ENCODE data around the gene PIP5K1C.

PIP5K1C gene

GRCh38 chr19:3622224-3622623 is 78.0 kb downstream of the PIP5K1C start:
- no peak for DNase-seq

GRCh38 chr19:3621689-3622088 is 78.6 kb downstream of the PIP5K1C start:
- no peak for DNase-seq

GRCh38 chr19:3620817-3621547 is 79.3 kb downstream of the PIP5K1C start:
- DNase-seq = no peak

GRCh38 chr19:3620145-3620816 is 80.0 kb downstream of the PIP5K1C start:
- no peak for DNase-seq

- DNase-seq = no peak
Observed at GRCh38 chr19:3619631-3620012, 80.6 kb downstream of the PIP5K1C start.

GRCh38 chr19:3618811-3619630 is 81.2 kb downstream of the PIP5K1C start:
- DNase-seq = no peak

- peak; percentile 92 for DNase-seq
Observed at GRCh38 chr19:3618144-3618810, 82.0 kb downstream of the PIP5K1C start.

- no peak for DNase-seq
Observed at GRCh38 chr19:3617463-3617862, 82.8 kb downstream of the PIP5K1C start.

- no peak for DNase-seq
Observed at GRCh38 chr19:3615524-3616135, 84.6 kb downstream of the PIP5K1C start.

GRCh38 chr19:3614858-3615505 is 85.3 kb downstream of the PIP5K1C start:
- DNase-seq = no peak

- DNase-seq = no peak
Observed at GRCh38 chr19:3613818-3614661, 86.2 kb downstream of the PIP5K1C start.

GRCh38 chr19:3612901-3613741 is 87.1 kb downstream of the PIP5K1C start:
- DNase-seq = no peak

GRCh38 chr19:3612330-3612729 is 87.9 kb downstream of the PIP5K1C start:
- no peak for DNase-seq

- DNase-seq = no peak
Observed at GRCh38 chr19:3611841-3612240, 88.4 kb downstream of the PIP5K1C start.

GRCh38 chr19:3610745-3611717 is 89.2 kb downstream of the PIP5K1C start:
- DNase-seq = no peak

- DNase-seq = no peak
Observed at GRCh38 chr19:3609779-3610719, 90.2 kb downstream of the PIP5K1C start.

- DNase-seq = no peak
Observed at GRCh38 chr19:3608750-3609322, 91.4 kb downstream of the PIP5K1C start.
